ENCODE measurements around the gene NIPAL3.
A peak's percentile ranks its signal among the peaks of the same experiment; 100 is the strongest.
"Not testable (repeated sequence)": the region's sequence is repeated elsewhere in the genome, so short reads cannot be mapped to it uniquely, and the experiment has no call there.

The NIPAL3 gene

DNA sequence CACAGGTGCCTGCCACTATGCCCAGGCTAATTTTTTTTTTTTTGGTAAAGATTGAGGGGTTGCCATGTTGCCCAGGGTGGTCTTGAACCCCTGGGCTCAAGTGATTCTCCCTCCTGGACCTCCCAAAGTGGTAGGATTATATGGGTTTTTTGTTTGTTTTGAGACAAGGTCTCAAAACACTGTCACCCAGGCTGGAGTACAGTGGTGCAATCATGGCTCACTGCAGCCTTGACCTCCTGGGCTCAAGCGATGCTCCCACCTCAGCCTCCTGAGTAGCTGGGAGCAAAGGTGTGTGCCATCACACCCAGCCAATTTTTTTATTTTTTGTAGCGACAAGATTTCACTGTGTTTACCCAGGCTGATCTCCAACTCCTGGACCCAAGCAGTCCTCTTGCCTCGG is 78.2 kb downstream of the NIPAL3 start:
- DNase-seq: no peak

- DNase-seq: no peak
Observed at GRCh38 chr1:24498589-24498988, 83.0 kb downstream of the NIPAL3 start.

DNA sequence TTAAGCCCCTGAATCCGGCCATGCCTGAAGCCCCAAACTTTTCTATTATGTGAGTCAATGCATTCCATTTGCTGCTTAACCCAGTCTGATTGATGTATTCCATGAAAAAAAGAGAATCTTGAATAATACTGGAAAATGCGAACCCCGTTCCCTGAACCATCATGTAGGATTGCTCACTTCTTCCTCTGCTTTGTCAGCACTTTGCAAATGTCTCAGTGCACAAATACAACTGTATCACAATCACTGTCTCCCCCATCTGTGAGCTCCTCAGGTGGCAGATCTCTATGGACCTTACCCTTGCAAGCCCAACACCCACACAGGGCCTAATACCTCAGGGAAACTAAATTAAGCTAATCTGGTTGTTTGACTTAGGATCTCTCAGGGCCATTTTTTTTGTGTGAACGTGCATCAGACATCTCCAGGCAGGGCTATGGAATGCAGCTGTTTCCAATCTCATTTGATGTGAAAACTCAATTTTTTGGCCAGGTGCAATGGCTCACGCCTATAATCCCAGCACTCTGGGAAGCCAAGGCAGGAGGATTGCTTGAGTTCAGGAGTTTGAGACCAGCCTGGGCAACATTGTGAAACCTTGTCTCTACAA is 84.9 kb downstream of the NIPAL3 start:
- DNase-seq: no peak

DNA sequence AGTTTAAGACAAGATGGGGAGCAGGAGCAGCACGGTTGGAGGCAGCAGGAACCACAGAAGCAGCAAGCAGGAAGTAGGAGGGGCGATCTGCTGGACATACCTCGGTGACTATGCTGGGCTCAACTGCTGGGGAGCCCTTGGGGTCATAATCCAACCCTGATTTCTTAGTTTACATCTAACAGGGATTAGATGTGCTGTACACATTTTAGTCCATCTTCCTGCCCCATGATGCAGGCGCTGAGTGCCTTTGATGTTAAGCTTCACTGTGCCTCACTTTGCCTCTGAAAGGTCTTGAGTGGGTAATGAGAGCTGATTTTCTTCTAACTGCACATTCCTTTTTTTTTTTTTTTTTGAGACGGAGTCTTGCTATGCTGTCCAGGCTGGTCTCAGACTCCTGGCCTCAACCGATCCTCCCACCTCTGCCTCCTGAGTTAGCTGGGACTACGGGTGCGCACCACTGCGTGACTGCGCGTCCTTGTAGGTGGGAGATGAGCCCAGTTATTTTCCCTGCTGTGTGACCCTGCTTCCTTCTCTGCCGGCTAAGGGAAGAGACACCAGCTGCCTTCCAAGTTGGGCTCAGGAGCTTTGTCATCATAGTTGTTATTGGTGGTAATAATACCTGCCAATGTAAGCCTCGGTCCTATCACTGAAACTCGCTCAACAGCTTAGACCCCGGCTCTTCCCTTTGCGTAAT is 85.9 kb downstream of the NIPAL3 start:
- DNase-seq: no peak

- DNase-seq: peak; percentile 46 to 75 (median 69)
Observed at GRCh38 chr1:24502065-24502708, 86.6 kb downstream of the NIPAL3 start.

DNA sequence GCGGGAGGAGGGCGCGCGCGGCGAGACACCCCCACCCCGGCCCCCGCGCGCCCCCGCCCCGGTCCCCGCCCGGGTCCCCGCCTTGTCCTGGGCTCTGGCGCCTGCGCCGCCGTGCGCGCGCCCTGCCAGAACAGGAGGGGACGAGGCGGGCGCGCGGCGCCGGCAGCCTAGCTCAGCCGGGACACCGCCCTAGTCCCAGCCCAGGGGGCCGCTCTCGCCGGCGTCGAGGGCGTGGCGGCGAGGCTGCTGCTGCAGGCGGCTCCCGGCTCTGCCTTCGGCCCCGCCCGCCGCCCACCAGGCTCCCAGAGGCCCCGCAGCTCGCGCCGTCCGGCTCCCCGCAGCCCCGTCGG is 87.1 kb downstream of the NIPAL3 start, which contains the start of gene RCAN3:
Gene RCAN3, plus strand, starts transcription at position 128 of the 350 bp plus-strand sequence. CDS start 11,537 bp downstream, outside the sequence.
- DNase-seq: peak; percentile 65 to 85 (median 68)

DNA sequence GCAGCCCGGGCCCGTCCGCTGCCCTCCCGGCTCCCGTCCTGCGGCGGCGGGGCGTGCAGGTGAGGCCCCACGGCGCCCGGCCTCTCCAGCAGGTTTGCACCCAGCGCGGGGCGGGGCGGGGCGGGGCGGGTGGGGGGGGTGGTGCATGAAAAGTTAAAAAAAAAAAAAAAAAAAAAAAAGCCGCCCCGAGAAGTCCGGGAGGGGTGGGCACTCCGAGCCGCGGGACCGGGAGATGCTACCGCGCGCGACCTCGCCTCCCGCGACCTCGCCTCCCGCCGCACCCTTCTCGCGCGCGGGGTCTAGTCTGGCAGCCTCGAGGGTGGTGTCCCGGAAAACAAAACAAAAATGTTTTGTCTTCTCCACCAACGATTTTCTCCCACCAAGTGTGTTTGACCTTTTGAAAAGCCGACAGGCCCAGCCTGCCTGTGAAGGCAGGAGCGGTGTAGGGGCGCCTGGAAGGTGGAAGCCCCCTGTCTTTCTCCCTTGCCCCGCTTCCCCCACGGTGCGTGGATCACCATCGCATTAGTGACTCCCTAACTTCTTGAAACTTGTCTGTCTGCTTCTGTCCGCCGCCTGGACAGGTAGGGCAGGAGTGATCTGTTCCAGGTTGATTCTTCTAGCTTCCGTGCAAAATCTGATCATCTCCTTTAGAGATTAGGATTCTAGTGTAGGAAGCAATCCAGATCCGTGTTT is 87.6 kb downstream of the NIPAL3 start:
- peak in 1 of 4 experiments; percentile 60 for DNase-seq

- no peak for DNase-seq
Observed at GRCh38 chr1:24503870-24504523, 88.4 kb downstream of the NIPAL3 start.

GRCh38 chr1:24504560-24504959 is 89.0 kb downstream of the NIPAL3 start:
- DNase-seq: no peak

GRCh38 chr1:24505816-24506215 is 90.2 kb downstream of the NIPAL3 start:
- DNase-seq: no peak

- DNase-seq: peak in 1 of 4 experiments; percentile 14
Observed at GRCh38 chr1:24506691-24507381, 91.2 kb downstream of the NIPAL3 start.

GRCh38 chr1:24507405-24507804 is 91.8 kb downstream of the NIPAL3 start:
- no peak for DNase-seq

DNA sequence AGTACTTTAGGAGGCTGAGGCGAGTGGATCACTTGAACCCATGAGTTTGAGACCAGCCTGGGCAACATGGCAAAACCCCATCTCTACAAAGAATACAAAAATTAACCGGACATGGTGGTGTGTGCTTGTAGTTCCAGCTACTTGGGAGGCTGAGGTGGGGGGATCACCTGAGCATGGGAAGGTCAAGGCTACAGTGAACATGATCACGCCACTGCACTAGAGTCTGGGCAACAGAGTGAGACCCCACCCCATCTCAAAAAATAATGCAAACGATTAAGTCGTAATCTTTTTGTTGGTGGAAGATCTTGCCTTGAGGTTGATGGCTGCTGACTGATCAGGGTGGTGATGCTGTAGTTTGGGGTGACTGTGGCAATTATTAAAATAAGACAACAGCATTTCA is 93.3 kb downstream of the NIPAL3 start:
- DNase-seq: no peak

GRCh38 chr1:24513706-24514105 is 98.1 kb downstream of the NIPAL3 start:
- DNase-seq: no peak

- no peak for DNase-seq
Observed at GRCh38 chr1:24514946-24515345, 99.3 kb downstream of the NIPAL3 start.

DNA sequence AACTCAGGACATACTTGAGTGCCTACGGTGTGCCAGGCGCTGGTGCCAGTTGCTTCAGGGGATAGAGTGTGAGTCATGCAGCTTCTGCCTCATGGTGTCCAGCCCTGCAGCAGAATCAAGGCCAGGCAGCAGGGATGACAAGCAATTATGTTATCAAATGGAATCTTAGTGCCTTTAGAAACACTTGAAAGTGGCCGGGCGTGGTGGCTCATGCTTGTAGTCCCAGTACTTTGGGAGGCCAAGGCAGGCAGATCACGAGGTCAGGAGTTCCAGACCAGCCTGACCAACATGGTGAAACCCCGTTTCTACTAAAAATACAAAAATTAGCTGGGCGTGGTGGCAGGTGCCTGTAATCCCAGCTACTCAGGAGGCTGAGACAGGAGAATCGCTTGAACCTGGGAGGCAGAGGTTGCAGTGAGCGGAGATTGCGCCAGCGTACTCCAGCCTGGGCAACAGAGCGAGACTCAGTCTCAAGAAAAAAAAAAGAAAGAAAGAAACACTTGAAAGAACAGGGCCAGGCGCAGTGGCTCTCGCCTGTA is 100.1 kb downstream of the NIPAL3 start:
- DNase-seq: not testable (repeated sequence)

GRCh38 chr1:24516506-24516905 is 100.9 kb downstream of the NIPAL3 start:
- DNase-seq: no peak

DNA sequence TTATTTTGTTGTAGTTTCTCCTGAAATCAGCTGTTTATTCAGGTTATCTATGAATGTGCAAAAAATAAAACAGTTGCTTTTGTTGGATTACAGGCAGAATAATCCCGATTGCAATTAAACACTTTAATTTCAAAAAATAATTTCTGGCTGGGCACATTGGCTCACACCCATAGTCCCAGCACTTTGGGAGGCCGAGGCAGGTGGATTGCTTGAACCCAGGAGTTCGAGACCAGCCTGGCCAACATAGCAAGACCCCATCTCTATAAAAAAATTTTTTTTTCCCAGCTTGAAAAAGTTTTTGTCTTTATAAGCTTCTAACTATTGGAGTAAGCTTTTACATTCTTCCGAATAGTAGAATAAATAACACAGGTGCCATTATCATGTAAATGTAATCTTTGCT is 102.3 kb downstream of the NIPAL3 start:
- DNase-seq: no peak

GRCh38 chr1:24520282-24520681 is 104.7 kb downstream of the NIPAL3 start:
- DNase-seq: not testable (repeated sequence)
